Ovary (tissue), 3 donors: Measurements from ENCODE around the gene MROH2A.

Experiments
- CTCF ChIP-seq, 3 donors: fragments of 450-650 bp in 2 of 3; fragments of 200-600 bp in 1 of 3; IDR thresholded peaks; one replicate each; pipeline versions ENCODE4 v1.5.1 to v1.8.0; 2016 to 2022; ENCODE audit warnings: antibody characterized with exemption in 3 of 3, mild to moderate bottlenecking in 1 of 3
- EP300 ChIP-seq: sonication (generic); formaldehyde crosslinking; IDR thresholded peaks from one replicate; pipeline ENCODE4 v1.6.1; 2017; ENCODE audit warnings: antibody characterized with exemption
- POLR2A ChIP-seq: fragments of 450-650 bp; IDR thresholded peaks from one replicate; pipeline ENCODE4 v1.6.1; 2017; ENCODE audit warnings: antibody characterized with exemption, mild to moderate bottlenecking, moderate library complexity
- donor health status: DM: no; HTN: no; CAD: no.

- no peak for TF ChIP-seq CTCF (IDR thresholded peaks at IDR 0.05)
- TF ChIP-seq POLR2A: no peak
- no peak for TF ChIP-seq EP300
These were observed 87.7 kb downstream of the MROH2A start for GRCh38 chr2:233865838-233866237.
